HEK293 (cell line): ENCODE data around the gene S100A2.

Source experiments
- FEZF1 ChIP-seq: fragments of 450-650 bp; formaldehyde crosslinking; IDR thresholded peaks from 2 replicates; pipeline ENCODE4 v1.5.1; 2016; ENCODE audit warnings: missing biosample characterization, missing genetic modification characterization
- GFI1B ChIP-seq: fragments of 450-650 bp; formaldehyde crosslinking; IDR thresholded peaks from 2 replicates; pipeline ENCODE4 v1.5.1; 2016; ENCODE audit warnings: missing biosample characterization, missing genetic modification characterization
- KLF16 ChIP-seq: fragments of 450-650 bp; formaldehyde crosslinking; IDR thresholded peaks from 2 replicates; pipeline ENCODE4 v1.5.1; 2017; ENCODE audit warnings: missing biosample characterization, missing genetic modification characterization
- OVOL3 ChIP-seq: fragments of 450-650 bp; formaldehyde crosslinking; IDR thresholded peaks from 2 replicates; pipeline ENCODE4 v1.5.1; 2016; ENCODE audit warnings: missing biosample characterization, missing genetic modification characterization
- PRDM1 ChIP-seq: fragments of 450-650 bp; formaldehyde crosslinking; IDR thresholded peaks from 2 replicates; pipeline ENCODE4; 2016; ENCODE audit warnings: missing biosample characterization, missing genetic modification characterization
- ZBTB20 ChIP-seq: fragments of 450-650 bp; formaldehyde crosslinking; IDR thresholded peaks from 2 replicates; pipeline ENCODE4 v1.5.1; 2016; ENCODE audit warnings: missing biosample characterization, missing genetic modification characterization
- ZFP69B ChIP-seq: fragments of 450-650 bp; formaldehyde crosslinking; IDR thresholded peaks from 2 replicates; pipeline ENCODE4 v1.5.1; 2016; ENCODE audit warnings: missing biosample characterization, missing genetic modification characterization
- ZIC2 ChIP-seq: fragments of 450-650 bp; formaldehyde crosslinking; IDR thresholded peaks from 2 replicates; pipeline ENCODE4 v1.5.1; 2016; ENCODE audit warnings: missing biosample characterization, missing genetic modification characterization
- ZNF114 ChIP-seq: fragments of 450-650 bp; formaldehyde crosslinking; IDR thresholded peaks from 2 replicates; pipeline ENCODE4 v1.5.0; 2017; ENCODE audit warnings: missing biosample characterization, missing genetic modification characterization
- ZNF146 ChIP-seq: fragments of 450-650 bp; formaldehyde crosslinking; IDR thresholded peaks from 2 replicates; pipeline ENCODE4 v1.5.1; 2016; ENCODE audit warnings: missing biosample characterization, missing genetic modification characterization
- ZNF155 ChIP-seq: fragments of 450-650 bp; formaldehyde crosslinking; IDR thresholded peaks from 2 replicates; pipeline ENCODE4 v1.5.1; 2016; ENCODE audit warnings: missing biosample characterization, missing genetic modification characterization
- ZNF202 ChIP-seq: fragments of 450-650 bp; formaldehyde crosslinking; IDR thresholded peaks from 2 replicates; pipeline ENCODE4 v1.5.1; 2016; ENCODE audit warnings: missing biosample characterization, missing genetic modification characterization, borderline replicate concordance
- ZNF23 ChIP-seq: fragments of 450-650 bp; formaldehyde crosslinking; IDR thresholded peaks from 2 replicates; pipeline ENCODE4 v1.5.1; 2016; ENCODE audit warnings: missing biosample characterization, missing genetic modification characterization, borderline replicate concordance
- ZNF24 ChIP-seq: fragments of 450-650 bp; formaldehyde crosslinking; IDR thresholded peaks from 2 replicates; pipeline ENCODE4 v1.5.1; 2016; ENCODE audit warnings: missing biosample characterization, missing genetic modification characterization
- ZNF248 ChIP-seq: fragments of 450-650 bp; formaldehyde crosslinking; IDR thresholded peaks from 2 replicates; pipeline ENCODE4 v1.5.1; 2017; ENCODE audit warnings: missing biosample characterization, missing genetic modification characterization
- ZNF394 ChIP-seq: fragments of 450-650 bp; formaldehyde crosslinking; IDR thresholded peaks from 2 replicates; pipeline ENCODE4 v1.5.1; 2016; ENCODE audit warnings: missing biosample characterization, missing genetic modification characterization, mild to moderate bottlenecking, moderate library complexity, borderline replicate concordance
- ZNF530 ChIP-seq: fragments of 450-650 bp; formaldehyde crosslinking; IDR thresholded peaks from 2 replicates; pipeline ENCODE4 v1.5.1; 2016; ENCODE audit warnings: low read depth, missing biosample characterization, missing genetic modification characterization
- ZNF571 ChIP-seq: fragments of 450-650 bp; formaldehyde crosslinking; IDR thresholded peaks from 2 replicates; pipeline ENCODE4 v1.5.0; 2017; ENCODE audit warnings: missing biosample characterization, missing genetic modification characterization
- ZNF624 ChIP-seq: fragments of 450-650 bp; formaldehyde crosslinking; IDR thresholded peaks from 2 replicates; pipeline ENCODE4 v1.5.1; 2017; ENCODE audit warnings: missing biosample characterization, missing genetic modification characterization
- ZNF664 ChIP-seq: fragments of 450-650 bp; formaldehyde crosslinking; IDR thresholded peaks from 2 replicates; pipeline ENCODE4 v1.5.1; 2016; ENCODE audit warnings: missing biosample characterization, missing genetic modification characterization
- ZNF707 ChIP-seq: fragments of 450-650 bp; formaldehyde crosslinking; IDR thresholded peaks from 2 replicates; pipeline ENCODE4 v1.5.1; 2016; ENCODE audit warnings: missing biosample characterization, missing genetic modification characterization
- ZNF791 ChIP-seq: fragments of 450-650 bp; formaldehyde crosslinking; IDR thresholded peaks from 2 replicates; pipeline ENCODE4 v1.5.1; 2016; ENCODE audit warnings: missing biosample characterization, missing genetic modification characterization
- ZNF843 ChIP-seq: fragments of 450-650 bp; formaldehyde crosslinking; IDR thresholded peaks from 2 replicates; pipeline ENCODE4 v1.5.1; 2016; ENCODE audit warnings: missing biosample characterization, missing genetic modification characterization
- TF ChIP-seq, protein P1 (sequence below): fragments of 450-650 bp; formaldehyde crosslinking; conservative IDR thresholded peaks from 2 replicates; pipeline ENCODE4 v1.5.1; 2016; ENCODE audit warnings: low read depth, missing biosample characterization, missing genetic modification characterization
- TF ChIP-seq, protein P2 (sequence below): fragments of 450-650 bp; formaldehyde crosslinking; IDR thresholded peaks from 2 replicates; pipeline ENCODE4 v1.5.0; 2017; ENCODE audit warnings: missing biosample characterization, missing genetic modification characterization, borderline replicate concordance
- TF ChIP-seq, protein P3 (sequence below): fragments of 450-650 bp; formaldehyde crosslinking; IDR thresholded peaks from 2 replicates; pipeline ENCODE4 v1.5.1; 2016; ENCODE audit warnings: missing biosample characterization, missing genetic modification characterization
- TF ChIP-seq, protein P4 (sequence below): fragments of 450-650 bp; IDR thresholded peaks from 2 replicates; pipeline ENCODE4 v1.5.1; 2018; ENCODE audit warnings: missing biosample characterization, mild to moderate bottlenecking, missing genetic modification characterization
- TF ChIP-seq, protein P5 (sequence below): fragments of 450-650 bp; IDR thresholded peaks from 2 replicates; pipeline ENCODE4 v1.5.1; 2018; ENCODE audit warnings: missing biosample characterization, missing genetic modification characterization

The S100A2 gene

GRCh38 chr1:153545067-153546055, 20.3 kb downstream of the S100A2 start, which contains the start of gene S100A4 (continued):
- TF ChIP-seq, protein P1, sequence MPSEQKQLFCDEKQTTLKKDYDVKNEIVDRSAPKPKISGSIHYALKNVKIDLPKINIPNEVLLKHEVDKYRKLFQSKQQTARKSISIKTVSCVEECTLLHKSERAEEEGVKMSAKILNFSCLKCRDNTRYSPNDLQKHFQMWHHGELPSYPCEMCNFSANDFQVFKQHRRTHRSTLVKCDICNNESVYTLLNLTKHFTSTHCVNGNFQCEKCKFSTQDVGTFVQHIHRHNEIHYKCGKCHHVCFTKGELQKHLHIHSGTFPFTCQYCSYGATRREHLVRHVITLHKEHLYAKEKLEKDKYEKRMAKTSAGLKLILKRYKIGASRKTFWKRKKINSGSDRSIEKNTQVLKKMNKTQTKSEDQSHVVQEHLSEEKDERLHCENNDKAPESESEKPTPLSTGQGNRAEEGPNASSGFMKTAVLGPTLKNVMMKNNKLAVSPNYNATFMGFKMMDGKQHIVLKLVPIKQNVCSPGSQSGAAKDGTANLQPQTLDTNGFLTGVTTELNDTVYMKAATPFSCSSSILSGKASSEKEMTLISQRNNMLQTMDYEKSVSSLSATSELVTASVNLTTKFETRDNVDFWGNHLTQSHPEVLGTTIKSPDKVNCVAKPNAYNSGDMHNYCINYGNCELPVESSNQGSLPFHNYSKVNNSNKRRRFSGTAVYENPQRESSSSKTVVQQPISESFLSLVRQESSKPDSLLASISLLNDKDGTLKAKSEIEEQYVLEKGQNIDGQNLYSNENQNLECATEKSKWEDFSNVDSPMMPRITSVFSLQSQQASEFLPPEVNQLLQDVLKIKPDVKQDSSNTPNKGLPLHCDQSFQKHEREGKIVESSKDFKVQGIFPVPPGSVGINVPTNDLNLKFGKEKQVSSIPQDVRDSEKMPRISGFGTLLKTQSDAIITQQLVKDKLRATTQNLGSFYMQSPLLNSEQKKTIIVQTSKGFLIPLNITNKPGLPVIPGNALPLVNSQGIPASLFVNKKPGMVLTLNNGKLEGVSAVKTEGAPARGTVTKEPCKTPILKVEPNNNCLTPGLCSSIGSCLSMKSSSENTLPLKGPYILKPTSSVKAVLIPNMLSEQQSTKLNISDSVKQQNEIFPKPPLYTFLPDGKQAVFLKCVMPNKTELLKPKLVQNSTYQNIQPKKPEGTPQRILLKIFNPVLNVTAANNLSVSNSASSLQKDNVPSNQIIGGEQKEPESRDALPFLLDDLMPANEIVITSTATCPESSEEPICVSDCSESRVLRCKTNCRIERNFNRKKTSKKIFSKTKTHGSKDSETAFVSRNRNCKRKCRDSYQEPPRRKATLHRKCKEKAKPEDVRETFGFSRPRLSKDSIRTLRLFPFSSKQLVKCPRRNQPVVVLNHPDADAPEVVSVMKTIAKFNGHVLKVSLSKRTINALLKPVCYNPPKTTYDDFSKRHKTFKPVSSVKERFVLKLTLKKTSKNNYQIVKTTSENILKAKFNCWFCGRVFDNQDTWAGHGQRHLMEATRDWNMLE, result no peak
- no peak for TF ChIP-seq ZNF114 (tag by site-specific recombination)
- TF ChIP-seq, protein P2, sequence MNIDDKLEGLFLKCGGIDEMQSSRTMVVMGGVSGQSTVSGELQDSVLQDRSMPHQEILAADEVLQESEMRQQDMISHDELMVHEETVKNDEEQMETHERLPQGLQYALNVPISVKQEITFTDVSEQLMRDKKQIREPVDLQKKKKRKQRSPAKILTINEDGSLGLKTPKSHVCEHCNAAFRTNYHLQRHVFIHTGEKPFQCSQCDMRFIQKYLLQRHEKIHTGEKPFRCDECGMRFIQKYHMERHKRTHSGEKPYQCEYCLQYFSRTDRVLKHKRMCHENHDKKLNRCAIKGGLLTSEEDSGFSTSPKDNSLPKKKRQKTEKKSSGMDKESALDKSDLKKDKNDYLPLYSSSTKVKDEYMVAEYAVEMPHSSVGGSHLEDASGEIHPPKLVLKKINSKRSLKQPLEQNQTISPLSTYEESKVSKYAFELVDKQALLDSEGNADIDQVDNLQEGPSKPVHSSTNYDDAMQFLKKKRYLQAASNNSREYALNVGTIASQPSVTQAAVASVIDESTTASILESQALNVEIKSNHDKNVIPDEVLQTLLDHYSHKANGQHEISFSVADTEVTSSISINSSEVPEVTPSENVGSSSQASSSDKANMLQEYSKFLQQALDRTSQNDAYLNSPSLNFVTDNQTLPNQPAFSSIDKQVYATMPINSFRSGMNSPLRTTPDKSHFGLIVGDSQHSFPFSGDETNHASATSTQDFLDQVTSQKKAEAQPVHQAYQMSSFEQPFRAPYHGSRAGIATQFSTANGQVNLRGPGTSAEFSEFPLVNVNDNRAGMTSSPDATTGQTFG (tag by site-specific recombination), result no peak
- no peak for TF ChIP-seq ZNF155 (tag by site-specific recombination)
- no peak for TF ChIP-seq ZNF571
- no peak for TF ChIP-seq ZNF707 (tag by site-specific recombination)
- TF ChIP-seq ZBTB20 (tag by site-specific recombination), result no peak; the same call in 1 of the 2 replicates
- TF ChIP-seq, protein P3, sequence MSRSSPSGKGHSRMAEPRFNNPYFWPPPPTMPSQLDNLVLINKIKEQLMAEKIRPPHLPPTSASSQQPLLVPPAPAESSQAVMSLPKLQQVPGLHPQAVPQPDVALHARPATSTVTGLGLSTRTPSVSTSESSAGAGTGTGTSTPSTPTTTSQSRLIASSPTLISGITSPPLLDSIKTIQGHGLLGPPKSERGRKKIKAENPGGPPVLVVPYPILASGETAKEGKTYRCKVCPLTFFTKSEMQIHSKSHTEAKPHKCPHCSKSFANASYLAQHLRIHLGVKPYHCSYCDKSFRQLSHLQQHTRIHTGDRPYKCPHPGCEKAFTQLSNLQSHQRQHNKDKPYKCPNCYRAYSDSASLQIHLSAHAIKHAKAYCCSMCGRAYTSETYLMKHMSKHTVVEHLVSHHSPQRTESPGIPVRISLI (tag by site-specific recombination), result peak; percentile 77
- no peak for TF ChIP-seq ZNF146
- TF ChIP-seq ZNF530, result no peak
- no peak for TF ChIP-seq ZNF202 (tag by site-specific recombination)
- TF ChIP-seq OVOL3 (tag by site-specific recombination), result no peak
- no peak for TF ChIP-seq ZNF791 (tag by site-specific recombination)
- no peak for TF ChIP-seq ZNF23
- no peak for TF ChIP-seq GFI1B (tag by site-specific recombination)
- TF ChIP-seq ZNF24 (tag by site-specific recombination), result no peak
- no peak for TF ChIP-seq PRDM1
- TF ChIP-seq ZNF843, result no peak
- TF ChIP-seq, protein P4, sequence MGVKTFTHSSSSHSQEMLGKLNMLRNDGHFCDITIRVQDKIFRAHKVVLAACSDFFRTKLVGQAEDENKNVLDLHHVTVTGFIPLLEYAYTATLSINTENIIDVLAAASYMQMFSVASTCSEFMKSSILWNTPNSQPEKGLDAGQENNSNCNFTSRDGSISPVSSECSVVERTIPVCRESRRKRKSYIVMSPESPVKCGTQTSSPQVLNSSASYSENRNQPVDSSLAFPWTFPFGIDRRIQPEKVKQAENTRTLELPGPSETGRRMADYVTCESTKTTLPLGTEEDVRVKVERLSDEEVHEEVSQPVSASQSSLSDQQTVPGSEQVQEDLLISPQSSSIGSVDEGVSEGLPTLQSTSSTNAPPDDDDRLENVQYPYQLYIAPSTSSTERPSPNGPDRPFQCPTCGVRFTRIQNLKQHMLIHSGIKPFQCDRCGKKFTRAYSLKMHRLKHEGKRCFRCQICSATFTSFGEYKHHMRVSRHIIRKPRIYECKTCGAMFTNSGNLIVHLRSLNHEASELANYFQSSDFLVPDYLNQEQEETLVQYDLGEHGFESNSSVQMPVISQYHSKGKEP (tag by site-specific recombination), result peak; percentile 72
- no peak for TF ChIP-seq ZNF248 (tag by site-specific recombination)
- TF ChIP-seq ZNF624 (tag by site-specific recombination), result no peak
- no peak for TF ChIP-seq ZFP69B (tag by site-specific recombination)
- no peak for TF ChIP-seq KLF16
- no peak for TF ChIP-seq FEZF1 (tag by site-specific recombination)
- peak; percentile 31; the same call in 1 of the 2 replicates for TF ChIP-seq ZNF394
- TF ChIP-seq ZIC2 (tag by site-specific recombination), result 0 out of 2 replicates have a peak, but pooled peaks have one; percentile 7
- TF ChIP-seq, protein P5, sequence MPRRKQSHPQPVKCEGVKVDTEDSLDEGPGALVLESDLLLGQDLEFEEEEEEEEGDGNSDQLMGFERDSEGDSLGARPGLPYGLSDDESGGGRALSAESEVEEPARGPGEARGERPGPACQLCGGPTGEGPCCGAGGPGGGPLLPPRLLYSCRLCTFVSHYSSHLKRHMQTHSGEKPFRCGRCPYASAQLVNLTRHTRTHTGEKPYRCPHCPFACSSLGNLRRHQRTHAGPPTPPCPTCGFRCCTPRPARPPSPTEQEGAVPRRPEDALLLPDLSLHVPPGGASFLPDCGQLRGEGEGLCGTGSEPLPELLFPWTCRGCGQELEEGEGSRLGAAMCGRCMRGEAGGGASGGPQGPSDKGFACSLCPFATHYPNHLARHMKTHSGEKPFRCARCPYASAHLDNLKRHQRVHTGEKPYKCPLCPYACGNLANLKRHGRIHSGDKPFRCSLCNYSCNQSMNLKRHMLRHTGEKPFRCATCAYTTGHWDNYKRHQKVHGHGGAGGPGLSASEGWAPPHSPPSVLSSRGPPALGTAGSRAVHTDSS (tag by site-specific recombination), result no peak
- no peak for TF ChIP-seq ZNF664
